ENCODE measurements around the gene HIVEP2. TPM values are rescaled to one million over a fixed set of nuclear protein-coding genes. Genes with fewer than 3 reads are reported as not detected.
A peak's percentile ranks its signal among the peaks of the same experiment; 100 is the strongest.

The HIVEP2 gene
- total RNA-seq, 1 experiment from 2014 or later: 4.2 TPM

DNA sequence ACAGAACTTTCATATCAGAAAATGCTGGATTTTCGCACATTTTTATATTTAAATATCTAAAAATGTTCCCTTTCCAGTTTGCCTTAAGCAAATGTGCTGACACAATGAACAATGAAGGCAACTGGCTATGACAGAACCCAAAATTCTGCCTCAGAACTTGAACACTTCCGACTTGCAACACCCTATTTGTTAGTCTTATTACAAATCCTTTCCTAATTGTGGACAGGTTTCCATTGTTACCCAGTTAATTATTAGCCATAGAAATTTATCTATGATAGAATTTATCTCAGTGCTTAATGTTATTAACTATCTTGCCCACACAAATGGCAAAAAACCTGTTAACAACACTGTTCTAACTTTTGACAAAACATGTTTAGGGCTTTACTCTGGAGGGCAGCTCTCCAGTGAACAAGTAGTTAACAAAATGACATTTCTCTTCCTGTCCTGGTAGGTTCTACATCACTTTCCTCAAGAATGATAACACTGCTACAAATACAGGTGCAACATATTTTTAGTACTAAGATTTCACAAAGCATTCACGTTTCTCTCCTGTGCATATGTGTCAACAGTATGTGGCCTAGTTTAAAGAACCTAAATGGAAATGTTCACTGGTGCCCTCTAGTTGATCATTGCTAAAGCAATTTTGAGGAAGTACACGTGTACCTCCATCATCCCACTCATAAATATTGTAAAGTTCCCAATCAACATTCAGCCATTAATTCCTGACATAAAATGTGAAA lies 58.4 kb downstream of the HIVEP2 start:
- Mint-ChIP-seq H3K36me3 (ENCODE audit: insufficient read depth in 1 of 3, low read depth in 3 of 3) (no peaks in the 10 kb centered on the region), H3K4me3 (no peak overlapping the region), H3K9me3 (no peaks in the 10 kb centered on the region), H3K4me1 (peaks cover 37 to 41% of the 10 kb centered on the region in 2 experiments), H3K27ac (no peak overlapping the region; a peak in 1 of 7 replicates), H3K27me3 (ENCODE audit: low read depth) (no peaks in the 10 kb centered on the region)
- Histone ChIP-seq H2BK20ac (ENCODE audit: low read depth, low read length, poor library complexity, severe bottlenecking) (no peak overlapping the region), H3K79me2 (ENCODE audit: insufficient read depth, low read length) (no peaks in the 10 kb centered on the region), H4K5ac (ENCODE audit: insufficient read length, low read depth, low read length) (no peak overlapping the region), H3K4me1 (ENCODE audit: insufficient read depth, low read length) (peaks cover 5% of the 10 kb centered on the region; the same call in 1 of the 2 replicates), H3K27me3 (ENCODE audit: insufficient read depth, low read length) (no peaks in the 10 kb centered on the region), H3T11ph (ENCODE audit: low read length) (no peak overlapping the region), H2AK5ac (ENCODE audit: insufficient read length, low read length) (no peak overlapping the region), H2AFZ (ENCODE audit: low read length) (no peak overlapping the region), H3K79me1 (ENCODE audit: insufficient read depth, low read depth, low read length, poor library complexity, severe bottlenecking) (no peaks in the 10 kb centered on the region), H3K4ac (ENCODE audit: low read depth, low read length) (no peak overlapping the region), H4K8ac (replicated peaks; ENCODE audit: insufficient read length, low read depth, low read length) (no peak overlapping the region), H3K9ac (ENCODE audit: extremely low read depth, insufficient read length, low read length) (no peak overlapping the region), H2BK12ac (ENCODE audit: insufficient read length, low read depth, low read length) (no peak overlapping the region), H3K4me2 (ENCODE audit: insufficient read depth, insufficient read length, low read length) (no peak overlapping the region), H3K23me2 (ENCODE audit: insufficient read length, low read depth, low read length, poor library complexity, severe bottlenecking) (no peaks in the 10 kb centered on the region), H3K9me3 (ENCODE audit: control insufficient read depth, low read depth, low read length) (no peaks in the 10 kb centered on the region), H4K20me1 (ENCODE audit: control insufficient read depth, insufficient read depth, insufficient read length) (no peaks in the 10 kb centered on the region), H3K56ac (ENCODE audit: insufficient read length, low read depth, low read length) (no peak overlapping the region), H3K23ac (ENCODE audit: insufficient read length, low read depth, low read length) (no peak overlapping the region), H2BK15ac (ENCODE audit: low read depth, low read length) (no peak overlapping the region), H4K91ac (ENCODE audit: insufficient read length, low read depth, low read length) (no peak overlapping the region), H2BK5ac (ENCODE audit: insufficient read length, low read length) (no peak overlapping the region), H3K14ac (ENCODE audit: insufficient read depth, low read length) (no peak overlapping the region), H3K27ac (ENCODE audit: insufficient read length, low read depth, low read length) (no peak overlapping the region), H2BK120ac (ENCODE audit: low read depth, low read length, poor library complexity, severe bottlenecking) (no peak overlapping the region), H3K18ac (ENCODE audit: insufficient read length, low read depth, low read length) (no peak overlapping the region)
- no peak for DNase-seq
- no CpG with 5 or more reads among the region's 4 CpGs for WGBS (ENCODE audit: extremely low coverage, insufficient read length, low lambda C conversion rate)
- TF ChIP-seq, protein P1, sequence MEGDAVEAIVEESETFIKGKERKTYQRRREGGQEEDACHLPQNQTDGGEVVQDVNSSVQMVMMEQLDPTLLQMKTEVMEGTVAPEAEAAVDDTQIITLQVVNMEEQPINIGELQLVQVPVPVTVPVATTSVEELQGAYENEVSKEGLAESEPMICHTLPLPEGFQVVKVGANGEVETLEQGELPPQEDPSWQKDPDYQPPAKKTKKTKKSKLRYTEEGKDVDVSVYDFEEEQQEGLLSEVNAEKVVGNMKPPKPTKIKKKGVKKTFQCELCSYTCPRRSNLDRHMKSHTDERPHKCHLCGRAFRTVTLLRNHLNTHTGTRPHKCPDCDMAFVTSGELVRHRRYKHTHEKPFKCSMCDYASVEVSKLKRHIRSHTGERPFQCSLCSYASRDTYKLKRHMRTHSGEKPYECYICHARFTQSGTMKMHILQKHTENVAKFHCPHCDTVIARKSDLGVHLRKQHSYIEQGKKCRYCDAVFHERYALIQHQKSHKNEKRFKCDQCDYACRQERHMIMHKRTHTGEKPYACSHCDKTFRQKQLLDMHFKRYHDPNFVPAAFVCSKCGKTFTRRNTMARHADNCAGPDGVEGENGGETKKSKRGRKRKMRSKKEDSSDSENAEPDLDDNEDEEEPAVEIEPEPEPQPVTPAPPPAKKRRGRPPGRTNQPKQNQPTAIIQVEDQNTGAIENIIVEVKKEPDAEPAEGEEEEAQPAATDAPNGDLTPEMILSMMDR (conservative IDR thresholded peaks at IDR 0.05): peak; percentile 19; the same call in 2 of the 3 replicates
